HG02938 (cell line): Measurements from ENCODE around the gene SPX.

Experiments
- ATAC-seq: cut with Tn5 transposase; IDR thresholded peaks from one replicate; pipeline ENCODE4 v1.9.1; 2021; ENCODE audit warnings: mild to moderate bottlenecking, moderate library complexity; ENCODE audit not compliant: unreplicated experiment

SPX gene

GRCh38 chr12:21538061-21538653 lies 12.1 kb downstream of the SPX start:
- ATAC-seq = no peak

DNA sequence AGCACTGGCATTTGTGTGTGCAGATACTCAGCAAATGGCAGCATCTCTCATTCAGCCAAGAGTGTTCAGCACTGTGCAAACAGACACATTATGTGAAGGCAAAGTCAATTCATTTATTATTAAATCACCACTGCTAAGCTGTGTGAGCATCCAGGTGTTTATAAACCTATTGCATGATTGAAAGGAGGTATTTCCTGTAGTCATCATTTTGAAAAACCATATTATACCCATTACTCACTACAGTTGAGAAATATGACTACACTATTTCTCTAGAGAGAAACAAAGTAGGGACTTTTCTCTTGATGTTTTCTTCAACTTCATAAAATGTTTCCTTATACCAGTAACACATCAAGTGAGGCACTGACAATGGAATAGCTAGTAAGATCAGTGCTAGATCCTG lies 13.7 kb downstream of the SPX start:
- no peak for ATAC-seq

DNA sequence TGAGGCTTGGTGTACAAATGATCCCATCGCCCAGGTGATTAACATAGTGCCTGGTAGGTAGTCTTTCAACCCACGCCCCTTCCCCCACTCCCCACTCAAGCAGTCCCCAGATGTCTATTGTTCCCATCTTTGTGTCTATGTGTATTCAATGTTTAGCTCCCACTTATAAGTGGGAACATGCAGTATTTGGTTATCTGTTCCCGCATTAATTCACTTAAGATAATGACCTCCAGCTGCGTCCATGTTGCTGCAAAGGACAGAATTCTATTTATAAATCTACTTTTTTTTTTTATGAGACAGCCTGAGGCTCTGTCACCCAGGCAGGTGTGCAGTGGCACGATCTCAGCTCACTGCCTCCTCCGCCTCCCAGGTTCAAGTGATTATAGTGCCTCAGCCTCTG lies 15.7 kb downstream of the SPX start:
- ATAC-seq = no peak

DNA sequence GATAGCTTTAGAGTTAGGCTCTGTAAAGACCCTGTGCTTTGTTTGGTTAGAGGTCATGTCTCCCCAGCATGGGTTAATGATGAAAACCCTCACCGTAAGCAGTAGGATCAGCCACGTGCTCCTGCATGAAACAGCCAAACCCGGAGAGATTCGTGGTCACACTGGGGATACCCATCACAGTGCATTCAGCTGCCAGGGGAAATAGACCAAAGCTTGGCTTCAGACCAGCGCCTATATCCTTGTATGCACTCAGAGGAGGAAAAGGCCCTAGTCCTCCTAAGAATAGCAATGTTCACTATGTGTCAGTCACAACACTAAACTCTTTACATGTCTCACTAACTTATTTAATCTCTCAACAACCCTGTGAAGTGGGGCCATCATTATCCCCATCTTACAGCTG lies 16.3 kb downstream of the SPX start:
- no peak for ATAC-seq

GRCh38 chr12:21543151-21543550 lies 17.1 kb downstream of the SPX start:
- ATAC-seq = no peak

DNA sequence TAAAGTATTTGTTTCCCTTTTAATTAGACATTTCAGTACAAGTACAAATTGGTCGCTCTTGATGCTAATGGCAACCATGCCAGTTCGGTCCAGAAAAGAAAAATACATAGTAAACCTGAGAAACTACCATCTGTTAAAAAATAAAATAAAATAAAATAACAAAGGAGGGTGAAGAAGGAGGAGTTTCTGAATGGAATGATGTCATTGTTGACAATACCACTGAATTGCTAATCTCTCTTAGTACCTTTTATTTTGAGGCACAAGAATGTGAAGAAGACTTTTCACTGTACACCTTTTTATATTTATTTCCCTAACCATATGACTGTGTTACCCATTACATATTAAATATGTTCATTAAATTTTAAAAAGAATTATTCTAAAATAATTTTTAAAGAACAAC lies 19.5 kb downstream of the SPX start:
- no peak for ATAC-seq

- ATAC-seq = no peak
Measured at GRCh38 chr12:21546716-21547115, 20.6 kb downstream of the SPX start.

- no peak for ATAC-seq
Measured at GRCh38 chr12:21547437-21547836, 21.3 kb downstream of the SPX start.

- ATAC-seq = no peak
Measured at GRCh38 chr12:21551841-21552465, 25.9 kb downstream of the SPX start.

GRCh38 chr12:21552635-21553328 lies 26.7 kb downstream of the SPX start:
- no peak for ATAC-seq

DNA sequence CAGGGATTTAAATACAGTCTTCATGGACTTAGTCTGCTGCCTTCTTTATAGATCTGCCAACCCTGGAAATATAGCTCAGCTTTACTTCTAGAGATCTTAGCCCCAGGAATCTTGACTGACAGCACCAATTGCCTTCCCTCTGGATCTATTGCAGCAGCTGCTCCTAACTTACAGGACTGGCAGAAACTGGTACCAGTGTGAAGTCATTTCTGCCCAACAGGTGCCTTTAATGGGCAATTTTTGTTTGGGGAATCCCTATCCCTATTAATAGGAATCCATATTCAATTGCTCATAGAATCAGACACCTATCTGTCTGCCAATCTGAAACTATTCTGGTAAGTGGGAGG lies 27.2 kb downstream of the SPX start:
- ATAC-seq = no peak

DNA sequence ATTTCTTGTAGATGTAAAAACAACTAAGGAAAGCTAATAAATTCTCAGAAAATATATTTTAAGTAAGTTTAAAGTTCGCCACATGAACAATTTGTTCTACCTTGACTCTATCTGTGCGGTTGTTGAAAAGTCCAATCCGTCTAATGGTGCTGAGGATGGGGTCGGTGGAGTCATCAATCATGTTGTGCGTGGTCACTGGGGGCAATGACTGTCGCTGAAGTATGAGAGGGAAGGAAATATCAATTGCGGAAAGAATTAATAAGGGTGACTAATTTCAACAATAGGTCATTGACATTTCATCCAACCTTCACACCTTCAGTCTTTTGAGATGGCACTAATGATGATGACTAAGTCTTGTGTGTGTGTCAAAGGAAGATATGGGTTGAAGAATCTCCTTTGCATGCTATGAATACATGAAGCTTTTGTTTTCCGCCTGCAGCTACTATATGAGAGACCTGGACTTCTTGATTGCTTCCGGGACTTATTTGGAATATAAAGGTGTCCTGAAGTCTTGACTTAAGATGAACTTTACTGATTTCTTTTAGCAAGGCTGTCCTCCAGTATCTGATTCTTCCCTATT lies 32.1 kb downstream of the SPX start:
- ATAC-seq = no peak

GRCh38 chr12:21559855-21560569 lies 33.9 kb downstream of the SPX start:
- no peak for ATAC-seq

DNA sequence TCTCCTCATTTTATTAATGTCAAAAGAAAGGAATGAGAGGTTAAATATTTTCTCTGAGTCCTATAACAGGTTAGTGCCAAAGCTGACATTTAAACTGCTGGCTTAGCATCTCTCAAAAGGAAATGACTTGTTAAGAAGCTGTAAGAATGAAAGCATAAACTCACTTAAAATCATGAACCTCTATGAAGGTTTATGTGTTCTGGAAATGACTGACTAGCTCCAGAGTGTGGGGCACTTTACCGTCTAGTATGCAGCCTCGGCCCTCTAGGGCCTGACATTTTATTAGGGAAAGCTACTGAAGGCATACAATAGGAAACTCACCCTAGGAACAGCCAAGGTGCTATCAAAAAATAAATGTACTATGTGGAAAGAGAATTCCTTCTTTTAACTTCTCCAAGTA lies 35.1 kb downstream of the SPX start:
- no peak for ATAC-seq

GRCh38 chr12:21562859-21563258 lies 36.8 kb downstream of the SPX start:
- ATAC-seq = no peak

DNA sequence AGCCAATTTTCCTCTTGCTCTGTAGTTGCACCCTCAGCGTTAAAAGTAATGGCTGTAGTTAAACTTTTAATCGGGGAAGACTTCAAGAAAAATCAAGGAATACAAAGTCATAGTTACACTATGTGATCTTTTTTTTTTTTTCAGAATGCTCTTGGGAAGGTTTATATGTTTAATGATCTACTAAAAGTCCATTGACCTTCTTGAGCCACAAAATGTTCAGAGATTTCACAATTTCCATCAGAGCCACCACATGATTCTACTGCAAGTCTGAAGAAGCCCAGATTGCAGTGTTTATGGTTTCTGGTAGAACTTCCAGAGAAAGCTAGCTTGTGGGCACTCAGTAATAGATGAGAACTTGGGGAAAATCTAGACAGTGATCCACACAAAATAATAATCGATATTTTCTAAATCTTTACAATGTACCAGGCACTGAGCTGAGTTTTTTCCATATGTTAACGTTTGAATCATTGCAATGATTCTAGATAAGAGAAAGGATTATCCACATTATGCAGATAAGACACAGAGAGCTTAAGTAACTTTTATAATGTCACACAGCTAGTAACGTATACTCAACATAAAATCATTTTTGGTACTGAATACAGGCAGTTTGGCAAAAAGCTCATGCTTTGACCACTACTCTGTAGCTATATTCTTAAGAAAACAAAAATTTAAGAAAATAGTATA lies 40.3 kb downstream of the SPX start:
- ATAC-seq = no peak

- no peak for ATAC-seq
Measured at GRCh38 chr12:21566907-21567394, 40.9 kb downstream of the SPX start.

GRCh38 chr12:21568115-21568514 lies 42.0 kb downstream of the SPX start:
- no peak for ATAC-seq

DNA sequence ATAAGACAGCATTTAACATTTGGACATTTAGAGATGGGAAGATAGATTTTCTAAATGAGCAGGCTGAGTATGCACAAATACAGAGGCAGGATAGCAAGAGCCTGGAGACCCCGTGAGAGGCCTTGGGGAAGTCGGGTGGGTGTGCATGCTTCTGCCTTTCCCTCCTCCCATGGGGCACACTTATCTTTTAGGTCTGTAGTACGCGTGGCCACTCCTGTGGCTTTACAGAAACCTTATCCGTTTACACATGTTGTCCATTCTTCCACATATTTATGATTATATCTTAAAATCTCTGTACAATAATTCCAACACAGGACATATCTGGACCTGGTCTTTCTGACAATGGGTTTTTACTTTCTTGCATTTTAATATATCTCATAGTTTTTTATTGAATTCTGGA lies 45.0 kb downstream of the SPX start:
- ATAC-seq = no peak

DNA sequence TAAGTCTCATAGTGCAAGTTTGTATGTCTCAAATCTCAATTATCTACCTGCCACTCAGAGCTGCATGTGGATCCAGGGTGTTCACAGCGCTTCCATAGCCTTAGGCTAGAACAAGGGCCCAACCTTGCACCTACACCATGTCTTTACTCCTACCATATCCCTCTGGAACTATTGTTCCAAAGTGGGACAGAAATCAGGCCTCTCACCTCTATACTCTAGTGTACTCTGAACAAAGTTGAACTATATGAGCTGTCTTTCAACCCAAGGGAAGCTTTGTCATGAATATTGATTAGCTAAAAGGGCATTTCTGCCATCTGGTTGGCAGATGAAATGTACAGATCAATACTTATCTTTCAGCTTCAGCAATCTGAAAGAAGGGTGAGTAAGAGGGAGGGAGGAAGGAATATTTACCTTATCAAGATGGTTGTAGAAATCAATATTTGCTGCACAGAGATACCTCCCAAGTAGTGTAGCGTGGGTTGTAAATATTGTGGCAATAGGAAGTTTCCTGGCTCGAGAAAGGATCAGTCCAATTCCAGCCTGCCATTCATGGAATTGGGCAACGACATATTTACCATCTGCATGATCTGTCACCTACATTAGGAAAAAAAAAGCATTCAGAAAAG lies 47.8 kb downstream of the SPX start:
- ATAC-seq = no peak
